Prostate gland (tissue), 2 donors: ENCODE results near the gene AP3B1.

ENCODE experiments used
- CTCF ChIP-seq, 4 experiments: fragments of 200-600 bp in 2 of 4; fragments of 450-650 bp in 2 of 4; sonication (generic) in 2 of 4; IDR thresholded peaks; 1 replicate in 3 of 4; 2 replicates in 1 of 4; pipeline ENCODE4 v1.5.1; 2016 to 2019; ENCODE audit warnings: antibody characterized with exemption in 4 of 4, mild to moderate bottlenecking in 2 of 4, moderate library complexity in 2 of 4
- POLR2A ChIP-seq: fragments of 450-650 bp; IDR thresholded peaks from one replicate; pipeline ENCODE4 v1.6.1; 2016; ENCODE audit warnings: antibody characterized with exemption, mild to moderate bottlenecking
- POLR2AphosphoS5 ChIP-seq: sonication (generic); formaldehyde crosslinking; IDR thresholded peaks from one replicate; pipeline ENCODE4 v1.6.1; 2017; ENCODE audit warnings: antibody characterized with exemption

DNA sequence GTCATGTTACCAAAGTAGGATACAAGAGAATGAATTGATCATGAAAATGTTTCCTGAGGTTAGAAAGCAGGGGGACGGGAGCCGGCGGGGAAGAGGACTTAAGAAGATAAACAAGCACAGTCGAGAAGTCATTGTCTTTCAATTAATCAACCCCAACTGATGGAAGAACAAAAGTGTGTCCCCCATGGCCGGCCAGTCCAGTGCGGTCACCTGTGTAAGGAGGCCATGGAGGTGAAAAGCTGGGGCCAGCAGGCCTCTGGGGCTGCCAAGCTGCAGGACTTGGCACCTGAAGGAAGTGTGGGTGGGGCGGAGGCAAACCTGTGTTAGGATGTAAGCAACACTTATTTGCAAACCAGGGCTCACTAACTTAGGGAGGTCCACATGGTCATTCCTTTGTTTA, 295.1 kb downstream of the AP3B1 start:
- TF ChIP-seq CTCF (IDR thresholded peaks at IDR 0.05) (no peak), POLR2AphosphoS5 (no peak), POLR2A (no peak)
